Jurkat, Clone E6-1 (cell line): ENCODE data around the gene FOXI1. TPM values are rescaled to one million over a fixed set of nuclear protein-coding genes. Genes with fewer than 3 reads are reported as not detected.

Experiments
- DNase-seq: peaks from one replicate; pipeline ENCODE4 v3.0.0-alpha.2; 2011; ENCODE audit warnings: low read depth, low spot score
- H3K4me3 ChIP-seq: 2 replicates; pipeline ENCODE4 v1.5.1; 2011; ENCODE audit warnings: mild to moderate bottlenecking, low read length, control low read depth, moderate library complexity
- polyA plus RNA-seq: library from polyadenylated mRNA; unstranded; fragments of >200 nt; gene quantifications from one replicate; pipeline ENCODE4 v1.2.1, GENCODE V29; 2012; ENCODE audit warnings: missing spikeins; ENCODE audit not compliant: insufficient read length, insufficient read depth

FOXI1 gene
- not detected for polyA plus RNA-seq

DNA sequence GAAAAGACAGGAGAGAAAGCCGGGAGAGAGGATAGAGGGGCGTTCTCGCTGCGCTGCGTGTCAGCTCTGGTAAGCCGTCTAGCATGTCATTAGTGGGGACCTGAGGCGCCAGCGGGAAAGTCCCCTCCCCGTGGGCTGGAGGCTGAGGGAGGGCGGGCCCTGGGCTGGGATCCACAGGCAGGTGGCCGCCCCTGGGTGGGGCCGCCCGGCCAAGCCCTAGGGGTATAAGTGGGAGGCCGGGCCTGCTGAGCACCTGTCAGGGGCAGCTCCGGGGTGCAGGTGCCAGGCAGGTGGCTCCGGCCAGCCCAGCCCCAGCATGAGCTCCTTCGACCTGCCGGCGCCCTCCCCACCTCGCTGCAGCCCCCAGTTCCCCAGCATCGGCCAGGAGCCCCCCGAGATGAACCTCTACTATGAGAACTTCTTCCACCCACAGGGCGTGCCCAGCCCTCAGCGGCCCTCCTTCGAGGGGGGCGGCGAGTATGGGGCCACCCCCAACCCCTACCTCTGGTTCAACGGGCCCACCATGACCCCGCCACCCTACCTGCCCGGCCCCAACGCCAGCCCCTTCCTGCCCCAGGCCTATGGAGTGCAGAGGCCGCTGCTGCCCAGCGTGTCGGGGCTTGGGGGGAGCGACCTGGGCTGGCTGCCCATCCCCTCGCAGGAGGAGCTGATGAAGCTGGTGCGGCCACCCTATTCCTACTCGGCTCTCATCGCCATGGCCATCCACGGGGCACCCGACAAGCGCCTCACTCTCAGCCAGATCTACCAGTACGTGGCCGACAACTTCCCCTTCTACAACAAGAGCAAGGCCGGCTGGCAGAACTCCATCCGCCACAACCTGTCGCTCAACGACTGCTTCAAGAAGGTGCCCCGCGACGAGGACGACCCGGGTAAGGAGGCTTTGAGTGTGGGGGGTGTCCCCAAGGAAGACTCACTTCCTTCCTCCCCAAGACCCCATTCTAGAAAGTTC is at the start of gene FOXI1:
TSS of gene FOXI1 (plus strand) at position 256 of the 970 bp plus-strand sequence. CDS start at position 317, 61 bp downstream.
- DNase-seq, result no peak
- no peak within 1 kb of the TSS for H3K4me3 ChIP-seq

DNA sequence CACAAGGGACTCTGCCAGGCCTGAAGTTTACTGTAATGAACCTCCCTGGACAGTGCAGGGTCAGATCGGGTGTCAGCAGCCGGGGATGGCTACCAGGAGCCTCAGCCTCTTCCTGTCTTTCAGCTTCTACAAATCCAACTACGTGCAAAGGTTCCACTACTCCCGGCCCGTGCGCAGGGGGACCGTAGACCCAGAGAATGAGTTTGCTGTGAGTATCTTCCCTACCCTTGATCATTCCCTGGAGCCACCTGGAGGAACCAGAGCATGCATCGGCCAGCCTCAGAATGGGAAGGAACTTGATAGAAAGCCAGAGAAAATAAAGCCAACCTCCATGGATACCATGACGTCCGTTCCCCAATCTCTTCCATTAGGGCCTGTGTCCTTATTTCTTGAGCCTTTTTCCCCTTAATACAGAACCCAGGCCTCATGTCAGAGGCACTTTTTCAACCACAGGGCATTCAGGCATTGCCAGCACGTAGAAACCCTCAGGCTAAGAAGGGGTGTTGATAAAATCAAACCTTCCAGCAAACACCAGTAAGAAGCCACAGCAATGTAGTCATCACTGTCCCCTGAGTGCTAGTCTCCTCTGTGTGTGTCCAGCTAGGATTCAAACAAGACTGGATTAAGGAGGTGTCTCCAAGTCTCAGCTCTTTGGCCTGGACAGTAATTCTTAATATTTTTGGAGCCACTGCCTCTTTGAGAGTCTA is 49.0 kb upstream of the FOXI1 start:
- no peak overlapping the region for H3K4me3 ChIP-seq
- DNase-seq, result no peak

DNA sequence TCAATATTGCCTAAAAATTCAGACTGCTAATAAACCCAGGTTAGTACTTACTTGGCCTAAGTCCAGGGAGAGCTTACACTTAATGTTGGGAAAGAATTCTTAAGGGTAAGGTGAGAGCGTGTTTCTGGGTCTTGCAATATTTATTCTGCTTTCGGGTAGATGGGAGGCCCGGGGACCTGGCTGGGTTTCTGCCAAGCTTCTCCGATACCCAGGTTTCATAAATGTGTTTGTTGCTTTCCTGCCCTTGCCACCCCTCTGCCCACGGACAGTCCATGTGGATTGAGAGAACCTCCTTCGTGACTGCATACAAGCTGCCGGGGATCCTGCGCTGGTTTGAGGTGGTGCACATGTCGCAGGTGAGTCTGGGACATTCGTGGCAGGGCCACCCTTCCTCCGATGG is 48.4 kb upstream of the FOXI1 start:
- H3K4me3 ChIP-seq, result no peak overlapping the region
- DNase-seq, result no peak

DNA sequence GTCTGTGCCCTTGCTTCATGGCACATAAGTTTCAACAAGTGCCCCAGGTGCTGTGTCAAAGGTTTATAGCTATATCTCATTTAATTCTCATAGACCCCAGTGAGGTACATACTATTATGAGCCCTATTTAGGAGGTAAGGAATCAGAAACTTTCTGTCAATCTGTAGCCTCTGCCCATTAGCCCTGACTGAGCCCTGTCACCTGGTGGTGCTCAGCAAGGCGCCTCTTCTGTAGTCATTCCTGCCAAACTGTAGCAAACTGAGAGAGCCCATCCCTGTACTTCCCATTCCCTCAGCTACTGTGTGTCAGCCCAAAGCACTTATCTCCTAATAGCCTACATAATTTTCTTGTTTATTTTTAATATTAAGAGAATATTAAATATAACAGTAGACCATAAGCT is 46.5 kb upstream of the FOXI1 start:
- DNase-seq, result no peak

DNA sequence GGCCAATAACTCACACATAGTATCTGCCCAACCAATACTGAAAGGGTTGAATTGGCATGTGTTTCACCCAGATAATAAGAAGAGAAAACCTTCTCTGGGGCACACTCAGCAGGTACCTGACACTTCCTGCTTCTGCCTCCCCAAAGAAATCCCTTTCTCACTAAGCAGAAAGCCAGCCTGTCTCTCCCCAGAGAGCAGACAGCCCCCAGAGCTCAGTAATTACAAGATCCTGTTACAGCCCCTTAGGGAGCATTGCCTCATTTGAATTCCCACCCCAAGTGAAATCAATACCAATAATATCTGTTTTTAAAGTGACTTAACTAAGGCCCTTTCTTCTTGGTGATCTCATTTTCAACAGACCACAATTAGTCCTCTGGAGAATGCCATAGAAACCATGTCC is 38.5 kb upstream of the FOXI1 start:
- H3K4me3 ChIP-seq, result no peak overlapping the region
- no peak for DNase-seq

More for the DNA sequence above, 46.5 kb upstream of the FOXI1 start:
- no peak overlapping the region for H3K4me3 ChIP-seq

DNA sequence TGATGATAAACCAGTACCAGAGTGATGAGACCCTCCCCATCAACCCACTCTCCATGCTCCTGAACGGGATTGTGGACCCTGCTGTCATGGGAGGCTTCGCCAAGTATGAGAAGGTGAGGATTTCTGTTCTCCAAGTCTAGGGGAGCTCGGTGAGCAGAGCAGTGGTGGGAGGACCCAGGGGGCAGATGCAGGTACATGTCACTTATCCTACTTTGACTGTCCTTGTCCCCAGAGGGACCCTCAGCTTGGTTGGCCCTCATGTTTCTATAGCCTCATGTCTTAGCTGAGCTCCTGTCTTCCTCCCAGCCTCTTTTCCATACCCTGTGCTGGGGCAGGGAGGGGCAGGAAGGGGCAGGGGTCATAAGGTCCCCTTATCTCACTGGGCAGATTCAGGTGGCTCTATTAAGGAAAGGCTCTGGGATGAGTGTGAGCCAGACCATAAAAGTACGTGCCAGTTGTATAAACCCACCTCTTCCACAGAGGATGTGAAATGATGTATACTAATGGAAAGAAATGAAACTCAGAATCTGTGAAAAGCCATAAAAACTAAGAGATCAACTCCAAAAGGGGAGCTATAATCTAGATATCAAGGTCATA is 38.0 kb upstream of the FOXI1 start:
- DNase-seq, result no peak

DNA sequence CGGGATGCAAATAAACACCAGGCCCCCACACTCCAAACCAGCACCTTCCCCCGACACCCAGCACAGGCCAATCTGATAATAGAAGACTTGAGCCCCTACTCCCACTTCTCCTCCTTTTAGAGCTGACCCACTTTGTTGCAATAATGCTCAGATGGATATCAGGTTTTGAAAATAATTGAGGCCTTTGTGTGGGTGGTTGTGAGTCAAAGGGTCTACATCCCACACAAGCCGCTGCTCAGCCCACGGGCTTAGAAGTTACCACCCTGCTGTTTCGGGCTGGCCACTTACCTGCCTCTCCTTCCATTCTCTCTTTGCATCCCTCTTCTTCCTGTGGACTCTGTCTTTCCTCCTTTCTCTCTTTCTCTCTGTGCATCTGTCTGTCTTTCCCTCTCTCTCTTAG is 36.2 kb upstream of the FOXI1 start:
- H3K4me3 ChIP-seq, result no peak overlapping the region
- DNase-seq, result no peak

More for the DNA sequence above, 38.0 kb upstream of the FOXI1 start:
- no peak overlapping the region for H3K4me3 ChIP-seq

DNA sequence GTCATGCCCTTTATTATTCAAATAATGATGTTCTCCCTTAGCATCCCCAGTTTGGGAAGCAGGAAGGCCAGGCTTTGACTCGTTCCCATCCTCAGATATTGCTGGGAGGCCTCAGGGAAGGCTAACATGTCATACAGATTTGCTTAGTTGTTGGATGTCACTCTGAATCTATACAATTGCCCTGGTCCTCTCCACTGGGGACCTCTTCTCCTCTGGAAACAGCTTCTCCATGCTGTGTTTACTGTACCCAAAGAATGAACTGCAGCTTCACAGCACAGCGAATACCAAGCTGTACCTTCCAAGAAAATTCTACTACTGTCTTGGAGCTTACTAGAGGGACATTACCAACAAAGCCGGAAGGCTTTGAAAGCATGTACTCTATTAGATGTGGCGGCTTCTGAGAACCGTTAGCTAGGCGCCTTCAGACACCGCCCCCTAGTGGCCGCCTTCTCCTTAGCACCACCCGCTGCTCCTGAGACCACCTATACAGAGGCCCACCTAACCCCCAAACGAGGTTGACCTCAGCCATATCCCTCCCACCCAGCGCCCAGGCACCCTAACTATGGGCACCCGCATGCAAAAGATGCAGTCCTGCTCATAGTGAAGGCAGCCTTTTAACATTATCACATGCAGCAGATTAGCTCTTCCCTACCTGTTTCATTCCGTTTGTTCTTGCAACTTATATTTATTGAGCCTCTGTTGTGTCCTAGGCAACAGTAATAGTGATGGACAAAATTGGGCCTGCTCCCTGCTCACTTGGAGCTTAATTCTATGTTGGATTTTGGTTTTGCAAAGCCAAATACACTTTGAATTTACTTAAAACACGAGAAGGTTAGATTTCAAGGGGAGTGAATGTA is 34.9 kb upstream of the FOXI1 start:
- H3K4me3 ChIP-seq, result no peak overlapping the region
- peak; percentile 49 for DNase-seq

DNA sequence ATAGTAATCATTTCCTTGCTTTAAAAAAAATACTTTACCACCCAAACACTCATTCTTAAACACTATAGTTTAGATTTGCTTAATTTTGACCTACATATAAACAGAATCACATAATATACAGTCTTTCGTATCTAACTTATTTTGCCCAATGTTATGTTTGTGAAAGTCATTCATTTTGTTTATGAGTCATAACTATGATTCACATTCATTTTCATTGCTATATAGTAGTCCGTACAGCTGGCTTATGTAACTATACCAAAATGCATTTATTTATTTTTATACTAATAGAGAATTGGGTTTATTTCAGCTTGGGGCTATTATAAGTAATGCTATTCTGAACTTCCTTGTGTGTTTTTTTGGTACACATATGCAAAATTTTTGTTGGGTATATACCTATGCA is 33.9 kb upstream of the FOXI1 start:
- no peak for DNase-seq
- H3K4me3 ChIP-seq, result no peak overlapping the region

DNA sequence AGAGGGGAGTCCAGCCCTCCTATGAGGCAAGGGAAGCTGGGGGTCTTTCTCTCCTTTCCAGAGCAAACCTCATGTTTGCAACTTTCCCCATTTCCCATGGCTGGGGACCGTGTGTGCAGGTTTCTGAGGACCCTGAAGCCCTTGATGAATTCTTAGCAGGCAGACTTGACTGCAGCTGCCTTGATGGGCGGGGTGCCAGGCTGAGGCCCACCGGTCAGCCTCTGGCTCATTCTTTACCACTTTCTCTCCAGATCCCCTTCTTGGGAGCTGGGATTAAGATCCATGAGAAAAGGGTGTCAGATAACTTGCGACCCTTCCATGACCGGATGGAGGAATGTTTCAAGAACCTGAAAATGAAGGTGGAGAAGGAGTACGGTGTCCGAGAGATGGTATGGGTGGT is 30.0 kb upstream of the FOXI1 start:
- no peak overlapping the region for H3K4me3 ChIP-seq
- DNase-seq, result no peak

DNA sequence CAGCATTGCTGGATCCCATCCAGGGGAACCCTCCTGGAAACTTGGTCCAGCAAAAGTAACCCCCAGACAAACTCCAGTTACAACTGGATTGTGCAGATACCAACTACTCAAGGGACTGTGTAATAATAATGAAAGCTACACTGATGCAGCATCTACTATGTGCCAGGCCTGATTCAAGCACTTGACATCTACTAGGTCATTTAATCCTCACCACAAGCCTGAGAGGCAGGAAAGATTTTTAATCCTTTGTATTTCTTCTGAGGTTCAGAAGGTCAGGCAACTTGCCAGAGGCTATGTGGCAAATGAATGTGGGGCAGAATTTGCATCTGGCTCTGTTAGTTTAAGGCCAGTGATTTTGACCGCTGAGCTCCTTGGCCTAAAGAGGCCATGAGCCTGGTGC is 29.5 kb upstream of the FOXI1 start:
- H3K4me3 ChIP-seq, result no peak overlapping the region
- DNase-seq, result no peak

DNA sequence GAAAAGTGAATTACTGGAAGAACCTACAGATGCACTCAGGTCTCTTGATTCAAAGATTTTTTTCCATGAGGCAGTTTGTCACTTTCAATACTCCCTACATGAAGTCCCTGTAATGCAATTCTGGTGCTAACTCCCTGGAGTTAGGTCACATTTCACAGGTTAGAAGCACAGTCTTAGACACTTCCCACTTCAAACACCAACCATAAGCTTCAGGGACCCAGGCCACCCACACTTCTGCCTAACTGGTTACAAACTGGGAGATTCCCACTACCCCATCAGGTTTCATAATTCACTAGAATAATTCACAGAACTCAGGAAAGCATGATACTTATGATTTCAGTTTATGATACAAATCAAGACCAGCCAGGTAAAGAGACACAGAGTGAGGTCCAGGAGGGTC is 29.0 kb upstream of the FOXI1 start:
- DNase-seq, result no peak
- H3K4me3 ChIP-seq, result no peak overlapping the region

DNA sequence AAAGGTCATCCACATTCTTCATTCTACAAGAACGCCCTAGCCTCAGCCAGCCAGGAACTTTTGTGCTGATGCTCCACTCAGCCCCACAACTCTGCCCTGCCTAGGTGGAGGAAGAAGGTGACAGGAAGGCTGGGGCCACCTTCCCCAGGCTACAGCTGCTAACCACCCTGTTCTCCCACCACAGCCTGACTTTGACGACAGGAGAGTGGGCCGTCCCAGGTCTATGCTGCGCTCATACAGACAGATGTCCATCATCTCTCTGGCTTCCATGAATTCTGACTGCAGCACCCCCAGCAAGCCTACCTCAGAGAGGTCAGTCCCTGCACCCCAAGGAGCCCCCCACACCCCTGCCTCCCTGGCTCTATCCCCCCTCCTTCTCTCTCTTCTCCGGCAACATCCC is 28.2 kb upstream of the FOXI1 start:
- no peak for DNase-seq
- H3K4me3 ChIP-seq, result no peak overlapping the region

DNA sequence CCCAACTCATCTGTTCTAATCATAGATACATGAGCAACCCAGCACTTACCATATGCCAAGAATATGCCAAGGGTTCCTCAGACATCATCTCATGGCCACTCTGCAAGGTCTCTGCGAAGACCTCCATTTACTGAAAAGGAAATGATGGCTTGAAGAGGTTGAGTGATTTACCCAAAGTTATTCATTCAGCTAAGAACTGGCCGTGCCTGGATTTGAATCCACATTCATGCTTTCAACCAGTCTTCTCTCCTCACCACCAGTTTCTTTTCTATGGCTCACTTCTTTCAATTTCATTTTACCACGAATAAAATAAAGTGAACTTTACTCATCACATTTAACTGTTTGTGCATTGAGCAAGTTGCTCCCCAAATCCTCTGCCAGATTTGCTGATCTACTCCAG is 27.2 kb upstream of the FOXI1 start:
- no peak for DNase-seq
- no peak overlapping the region for H3K4me3 ChIP-seq

DNA sequence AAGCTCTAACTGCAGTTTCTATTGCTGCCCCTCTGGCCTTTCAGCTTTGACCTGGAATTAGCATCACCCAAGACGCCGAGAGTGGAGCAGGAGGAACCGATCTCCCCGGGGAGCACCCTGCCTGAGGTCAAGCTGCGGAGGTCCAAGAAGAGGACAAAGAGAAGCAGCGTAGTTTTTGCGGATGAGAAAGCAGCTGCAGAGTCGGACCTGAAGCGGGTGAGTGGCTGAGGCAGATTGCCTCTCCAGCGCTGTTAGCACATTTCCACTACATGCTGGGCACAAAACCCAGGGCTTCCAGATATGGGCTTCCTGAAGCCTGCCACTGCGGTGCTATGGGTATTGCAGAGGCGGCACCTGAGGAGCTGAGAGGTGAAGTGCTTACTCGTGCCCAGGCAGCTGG is 26.8 kb upstream of the FOXI1 start:
- no peak for DNase-seq
- H3K4me3 ChIP-seq, result no peak overlapping the region

DNA sequence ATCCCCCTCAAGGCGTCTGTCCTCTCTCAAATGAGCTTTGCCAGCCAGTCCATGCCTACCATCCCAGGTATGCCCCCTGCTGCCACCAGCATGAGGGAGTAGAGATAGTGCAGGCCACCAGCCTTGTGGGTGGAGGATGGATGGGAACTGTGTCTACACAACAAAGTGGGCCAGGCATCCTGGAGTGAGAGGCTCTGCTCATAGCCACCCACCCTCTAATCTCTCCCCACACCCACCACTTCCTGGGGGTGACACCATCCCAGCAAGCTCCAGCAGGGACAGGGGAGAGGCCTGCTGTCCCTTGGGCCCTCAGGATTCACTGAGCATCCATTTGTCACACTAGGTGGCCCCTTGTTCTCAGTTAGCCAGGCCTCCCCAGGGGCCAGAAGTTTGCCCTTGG is 25.5 kb upstream of the FOXI1 start:
- H3K4me3 ChIP-seq, result no peak overlapping the region
- no peak for DNase-seq

DNA sequence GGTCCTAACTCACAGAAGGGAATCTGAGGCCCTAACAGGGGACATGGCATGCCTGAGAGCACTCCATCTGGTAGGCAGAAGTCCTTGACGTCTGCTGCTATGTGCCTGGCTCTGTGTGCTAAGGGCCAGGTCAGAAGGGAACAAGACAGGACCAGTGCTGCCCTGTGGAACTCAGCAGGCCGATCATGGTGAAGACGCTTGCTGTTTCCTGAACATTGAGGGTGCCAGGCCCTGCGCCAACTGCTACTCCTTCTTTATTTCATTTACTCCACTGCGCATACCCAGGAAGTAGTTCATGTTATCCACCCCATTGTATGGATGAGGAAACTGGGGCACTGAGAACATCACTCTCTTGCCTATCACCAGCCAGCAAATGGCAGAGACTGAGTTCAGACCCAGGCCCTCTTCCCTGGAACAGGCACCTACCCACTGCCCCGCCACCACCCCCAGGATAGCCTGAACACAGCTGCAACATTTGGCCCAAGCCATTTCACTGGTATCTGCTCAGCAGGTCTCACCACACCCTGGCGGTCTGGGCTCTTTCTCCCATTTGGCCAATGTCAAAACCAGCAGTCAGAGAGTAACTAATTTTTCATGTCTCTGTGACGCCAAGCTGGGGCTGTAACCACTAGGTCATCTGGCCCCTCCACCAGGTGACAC is 24.8 kb upstream of the FOXI1 start:
- H3K4me3 ChIP-seq, result no peak overlapping the region
- DNase-seq, result no peak

DNA sequence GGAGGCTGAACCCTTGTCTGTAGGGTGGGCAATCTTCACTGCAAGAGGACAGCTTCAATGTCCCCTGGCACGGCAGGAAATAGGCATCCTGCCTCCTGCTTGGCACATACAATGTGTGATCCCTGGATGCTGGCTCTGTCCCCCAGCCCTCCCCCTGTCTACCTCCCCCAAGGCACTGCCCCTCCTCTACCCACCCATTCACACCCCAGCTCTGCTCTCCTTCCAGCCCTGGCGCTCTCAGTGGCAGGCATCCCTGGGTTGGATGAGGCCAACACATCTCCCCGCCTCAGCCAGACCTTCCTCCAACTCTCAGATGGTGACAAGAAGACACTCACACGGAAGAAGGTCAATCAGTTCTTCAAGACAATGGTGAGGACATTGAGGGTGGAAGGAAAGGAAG is 24.1 kb upstream of the FOXI1 start:
- H3K4me3 ChIP-seq, result no peak overlapping the region
- DNase-seq, result no peak

DNA sequence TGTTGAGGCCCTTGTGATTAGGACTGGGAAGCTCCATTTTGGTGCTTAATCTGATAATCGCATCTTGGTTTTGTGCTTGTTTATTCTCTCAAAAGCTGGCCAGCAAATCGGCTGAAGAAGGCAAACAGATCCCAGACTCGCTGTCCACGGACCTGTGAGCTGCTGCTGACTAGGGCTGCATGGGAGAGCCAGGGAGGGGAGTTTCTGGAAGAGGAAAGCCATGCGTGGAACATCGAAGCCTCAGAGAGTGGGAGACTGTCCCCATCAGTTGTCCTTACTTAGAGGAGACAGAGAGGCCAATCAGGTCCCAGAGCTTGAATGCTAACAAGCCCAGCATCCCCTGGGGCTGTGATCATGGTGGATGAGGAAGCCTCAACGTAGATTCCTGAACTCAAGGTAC is 23.0 kb upstream of the FOXI1 start:
- H3K4me3 ChIP-seq, result no peak overlapping the region
- DNase-seq, result no peak
